PFSK-1 (cell line): Measurements from ENCODE around the gene ZXDC.

Experiments used
- POLR2AphosphoS5 ChIP-seq: IDR thresholded peaks from 2 replicates; pipeline ENCODE4 v1.6.1; 2012; ENCODE audit warnings: low read depth, mild to moderate bottlenecking, control low read depth, low read length, moderate library complexity
- SIN3A ChIP-seq: IDR thresholded peaks from 2 replicates; pipeline ENCODE4 v1.6.1; 2012; ENCODE audit warnings: mild to moderate bottlenecking, low read length, moderate library complexity, borderline replicate concordance; ENCODE audit not compliant: insufficient read depth
- TF ChIP-seq, protein P1 (sequence below), 2 experiments: IDR thresholded peaks; 2 replicates each; pipeline versions ENCODE4 v1.6.1 to v1.8.0; 2011 to 2012; ENCODE audit warnings: low read depth in 2 of 2, low read length in 2 of 2, control low read depth in 1 of 2, inconsistent platforms in 1 of 2, mild to moderate bottlenecking in 1 of 2, moderate library complexity in 1 of 2; ENCODE audit not compliant: insufficient read depth in 1 of 2

DNA sequence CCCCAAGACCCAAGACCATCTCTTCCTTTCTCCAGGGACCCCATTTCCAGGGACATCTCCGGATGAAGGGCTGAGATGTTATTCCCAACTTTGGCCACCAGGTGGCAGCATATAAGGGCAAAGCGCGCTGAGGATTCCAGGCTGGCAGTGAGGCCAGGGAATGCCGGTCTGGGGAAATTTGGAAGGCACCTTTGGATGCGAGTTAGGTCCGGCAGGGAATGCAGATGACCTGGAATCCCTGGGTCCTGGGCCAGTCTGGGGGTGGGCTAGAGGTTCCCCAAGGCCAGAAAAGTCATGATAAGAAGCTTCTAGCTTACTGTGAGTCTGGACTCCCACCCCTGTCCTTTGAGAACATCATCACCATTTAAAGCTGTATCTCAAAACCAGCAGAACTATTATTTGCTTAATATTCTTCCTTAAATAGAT, 46.7 kb upstream of the ZXDC start:
- TF ChIP-seq, protein P1, sequence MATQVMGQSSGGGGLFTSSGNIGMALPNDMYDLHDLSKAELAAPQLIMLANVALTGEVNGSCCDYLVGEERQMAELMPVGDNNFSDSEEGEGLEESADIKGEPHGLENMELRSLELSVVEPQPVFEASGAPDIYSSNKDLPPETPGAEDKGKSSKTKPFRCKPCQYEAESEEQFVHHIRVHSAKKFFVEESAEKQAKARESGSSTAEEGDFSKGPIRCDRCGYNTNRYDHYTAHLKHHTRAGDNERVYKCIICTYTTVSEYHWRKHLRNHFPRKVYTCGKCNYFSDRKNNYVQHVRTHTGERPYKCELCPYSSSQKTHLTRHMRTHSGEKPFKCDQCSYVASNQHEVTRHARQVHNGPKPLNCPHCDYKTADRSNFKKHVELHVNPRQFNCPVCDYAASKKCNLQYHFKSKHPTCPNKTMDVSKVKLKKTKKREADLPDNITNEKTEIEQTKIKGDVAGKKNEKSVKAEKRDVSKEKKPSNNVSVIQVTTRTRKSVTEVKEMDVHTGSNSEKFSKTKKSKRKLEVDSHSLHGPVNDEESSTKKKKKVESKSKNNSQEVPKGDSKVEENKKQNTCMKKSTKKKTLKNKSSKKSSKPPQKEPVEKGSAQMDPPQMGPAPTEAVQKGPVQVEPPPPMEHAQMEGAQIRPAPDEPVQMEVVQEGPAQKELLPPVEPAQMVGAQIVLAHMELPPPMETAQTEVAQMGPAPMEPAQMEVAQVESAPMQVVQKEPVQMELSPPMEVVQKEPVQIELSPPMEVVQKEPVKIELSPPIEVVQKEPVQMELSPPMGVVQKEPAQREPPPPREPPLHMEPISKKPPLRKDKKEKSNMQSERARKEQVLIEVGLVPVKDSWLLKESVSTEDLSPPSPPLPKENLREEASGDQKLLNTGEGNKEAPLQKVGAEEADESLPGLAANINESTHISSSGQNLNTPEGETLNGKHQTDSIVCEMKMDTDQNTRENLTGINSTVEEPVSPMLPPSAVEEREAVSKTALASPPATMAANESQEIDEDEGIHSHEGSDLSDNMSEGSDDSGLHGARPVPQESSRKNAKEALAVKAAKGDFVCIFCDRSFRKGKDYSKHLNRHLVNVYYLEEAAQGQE (IDR thresholded peaks at IDR 0.05; ENCODE audit: insufficient read depth in 1 of 2, low read depth in 2 of 2, low read length in 2 of 2), result no peak
- no peak for TF ChIP-seq POLR2AphosphoS5
- TF ChIP-seq SIN3A, result no peak
